H9 (cell line): Measurements from ENCODE around the gene MED13L. TPM values are rescaled to one million over a fixed set of nuclear protein-coding genes. Genes with fewer than 3 reads are reported as not detected.

Experiments used
- DNase-seq: peaks from one replicate; pipeline ENCODE4 v3.0.0-alpha.2; 2017
- H2AFZ ChIP-seq: one replicate; pipeline ENCODE4 v1.6.1; 2013; ENCODE audit warnings: mild to moderate bottlenecking, low read length, control low read depth, moderate library complexity
- H2AK5ac ChIP-seq: 2 replicates; pipeline ENCODE4 v1.6.1; 2013; ENCODE audit warnings: low read length, control low read depth, mixed read lengths; ENCODE audit not compliant: insufficient read length
- H2BK120ac ChIP-seq: one replicate; pipeline ENCODE4 v1.6.1; 2013; ENCODE audit warnings: low read depth, mild to moderate bottlenecking, low read length, control low read depth, inconsistent platforms; ENCODE audit not compliant: poor library complexity, severe bottlenecking
- H2BK12ac ChIP-seq: 2 replicates; pipeline ENCODE4 v1.6.1; 2013; ENCODE audit warnings: low read length, control low read depth, mixed read lengths, low read depth; ENCODE audit not compliant: insufficient read length
- H2BK15ac ChIP-seq: 2 replicates; pipeline ENCODE4 v1.6.1; 2013; ENCODE audit warnings: low read depth, low read length, control low read depth
- H2BK20ac ChIP-seq: one replicate; pipeline ENCODE4 v1.6.1; 2013; ENCODE audit warnings: low read depth, mild to moderate bottlenecking, low read length, control low read depth, inconsistent platforms; ENCODE audit not compliant: poor library complexity, severe bottlenecking
- H2BK5ac ChIP-seq: 2 replicates; pipeline ENCODE4 v1.6.1; 2013; ENCODE audit warnings: low read length, control low read depth, mixed read lengths; ENCODE audit not compliant: insufficient read length
- H3K14ac ChIP-seq: 2 replicates; pipeline ENCODE4 v1.6.1; 2013; ENCODE audit warnings: low read length, control low read depth; ENCODE audit not compliant: insufficient read depth
- H3K18ac ChIP-seq: 2 replicates; pipeline ENCODE4 v1.6.1; 2013; ENCODE audit warnings: low read depth, mild to moderate bottlenecking, mixed read lengths, low read length, control low read depth; ENCODE audit not compliant: insufficient read length
- H3K23ac ChIP-seq: 2 replicates; pipeline ENCODE4 v1.6.1; 2013; ENCODE audit warnings: low read length, control low read depth, mixed read lengths, low read depth; ENCODE audit not compliant: insufficient read length
- H3K23me2 ChIP-seq: 2 replicates; pipeline ENCODE4 v1.6.1; 2013; ENCODE audit warnings: low read depth, mild to moderate bottlenecking, mixed read lengths, low read length, control low read depth; ENCODE audit not compliant: insufficient read length, poor library complexity, severe bottlenecking
- H3K27ac ChIP-seq: 2 replicates; pipeline ENCODE4 v1.5.1; 2013; ENCODE audit warnings: low read length, control low read depth, mixed read lengths, low read depth; ENCODE audit not compliant: insufficient read length
- H3K27me3 ChIP-seq: 2 replicates; pipeline ENCODE4 v1.6.1; 2013; ENCODE audit warnings: low read length, control low read depth, inconsistent platforms; ENCODE audit not compliant: insufficient read depth
- H3K4ac ChIP-seq: 2 replicates; pipeline ENCODE4 v1.6.1; 2013; ENCODE audit warnings: low read depth, mild to moderate bottlenecking, control low read depth, inconsistent platforms, low read length, moderate library complexity
- H3K4me1 ChIP-seq: 2 replicates; pipeline ENCODE4 v1.6.1; 2013; ENCODE audit warnings: low read length, control low read depth, inconsistent platforms; ENCODE audit not compliant: insufficient read depth
- H3K4me2 ChIP-seq: 2 replicates; pipeline ENCODE4 v1.6.1; 2013; ENCODE audit warnings: low read length, control low read depth, mixed read lengths; ENCODE audit not compliant: insufficient read length, insufficient read depth
- H3K56ac ChIP-seq: 2 replicates; pipeline ENCODE4 v1.6.1; 2013; ENCODE audit warnings: low read depth, mild to moderate bottlenecking, mixed read lengths, low read length, control low read depth; ENCODE audit not compliant: insufficient read length
- H3K79me1 ChIP-seq: 2 replicates; pipeline ENCODE4 v1.6.1; 2013; ENCODE audit warnings: low read depth, mild to moderate bottlenecking, moderate library complexity, low read length, control low read depth, inconsistent platforms; ENCODE audit not compliant: insufficient read depth, poor library complexity, severe bottlenecking
- H3K79me2 ChIP-seq: 2 replicates; pipeline ENCODE4 v1.6.1; 2013; ENCODE audit warnings: low read length, control low read depth, inconsistent platforms; ENCODE audit not compliant: insufficient read depth
- H3K9ac ChIP-seq: 2 replicates; pipeline ENCODE4 v1.6.1; 2013; ENCODE audit warnings: low read length, control low read depth, mixed read lengths; ENCODE audit not compliant: insufficient read length; ENCODE audit errors: extremely low read depth
- H3K9me3 ChIP-seq: one replicate; pipeline ENCODE4 v1.6.1; 2013; ENCODE audit warnings: low read depth, low read length, inconsistent platforms; ENCODE audit not compliant: control insufficient read depth
- H3T11ph ChIP-seq: one replicate; pipeline ENCODE4 v1.6.1; 2013; ENCODE audit warnings: mild to moderate bottlenecking, low read length, control low read depth, inconsistent platforms
- H4K20me1 ChIP-seq: one replicate; pipeline ENCODE4 v1.6.1; 2013; ENCODE audit not compliant: control insufficient read depth, insufficient read length, insufficient read depth
- H4K5ac ChIP-seq: 2 replicates; pipeline ENCODE4 v1.6.1; 2013; ENCODE audit warnings: low read depth, mild to moderate bottlenecking, mixed read lengths, low read length, control low read depth; ENCODE audit not compliant: insufficient read length
- H4K8ac ChIP-seq: replicated peaks from 2 replicates; pipeline ENCODE4 v1.6.1; 2013; ENCODE audit warnings: low read length, control low read depth, mixed read lengths, low read depth; ENCODE audit not compliant: insufficient read length
- H4K91ac ChIP-seq: 2 replicates; pipeline ENCODE4 v1.6.1; 2013; ENCODE audit warnings: low read depth, mild to moderate bottlenecking, moderate library complexity, mixed read lengths, low read length, control low read depth; ENCODE audit not compliant: insufficient read length
- H3K27ac Mint-ChIP-seq, 3 experiments: 2 replicates in 2 of 3; 3 replicates in 1 of 3; pipeline ENCODE4 v1.8.0; 2020 to 2021; ENCODE audit warnings: mixed read lengths in 3 of 3, mild to moderate bottlenecking in 1 of 3, moderate library complexity in 1 of 3
- H3K27me3 Mint-ChIP-seq: 2 replicates; pipeline ENCODE4 v1.8.0; 2021; ENCODE audit warnings: low read depth, mild to moderate bottlenecking, moderate library complexity, mixed read lengths
- H3K36me3 Mint-ChIP-seq, 3 experiments: 2 replicates in 2 of 3; 3 replicates in 1 of 3; pipeline ENCODE4 v1.8.0; 2020 to 2021; ENCODE audit warnings: low read depth in 3 of 3, mixed read lengths in 3 of 3; ENCODE audit not compliant: insufficient read depth in 1 of 3
- H3K4me1 Mint-ChIP-seq, 2 experiments: 2 replicates each; pipeline ENCODE4 v1.8.0; 2020; ENCODE audit warnings: mixed read lengths in 2 of 2
- H3K4me3 Mint-ChIP-seq, 2 experiments: 2 replicates in 1 of 2; 3 replicates in 1 of 2; pipeline ENCODE4 v1.8.0; 2020 to 2021; ENCODE audit warnings: mild to moderate bottlenecking in 2 of 2, mixed read lengths in 2 of 2, moderate library complexity in 1 of 2
- H3K9me3 Mint-ChIP-seq, 2 experiments: 2 replicates in 1 of 2; 3 replicates in 1 of 2; pipeline ENCODE4 v1.8.0; 2020; ENCODE audit warnings: mild to moderate bottlenecking in 2 of 2, mixed read lengths in 2 of 2, moderate library complexity in 1 of 2
- WGBS: extraction: QIAGEN DNeasy Blood & Tissue Kit; methylation state at CpG from one replicate; pipeline ENCODE4 v1.1.7; 2013; ENCODE audit warnings: missing lambda C conversion rate, low lambda C conversion rate, mixed read lengths; ENCODE audit not compliant: insufficient read length; ENCODE audit errors: extremely low coverage; 5-methylcytosine and 5-hydroxymethylcytosine counted together
- total RNA-seq: library from RNA; stranded (reverse); gene quantifications from 2 replicates; pipeline ENCODE4 v1.2.1, GENCODE V29; 2021
- TF ChIP-seq, protein P1 (sequence below): fragments of 200-600 bp; sonication (generic); conservative IDR thresholded peaks from 3 replicates; pipeline ENCODE4 v1.8.0; 2021; ENCODE audit warnings: antibody characterized with exemption, mild to moderate bottlenecking

The MED13L gene
- total RNA-seq, 1 experiment from 2014 or later, result 52.4 TPM

DNA sequence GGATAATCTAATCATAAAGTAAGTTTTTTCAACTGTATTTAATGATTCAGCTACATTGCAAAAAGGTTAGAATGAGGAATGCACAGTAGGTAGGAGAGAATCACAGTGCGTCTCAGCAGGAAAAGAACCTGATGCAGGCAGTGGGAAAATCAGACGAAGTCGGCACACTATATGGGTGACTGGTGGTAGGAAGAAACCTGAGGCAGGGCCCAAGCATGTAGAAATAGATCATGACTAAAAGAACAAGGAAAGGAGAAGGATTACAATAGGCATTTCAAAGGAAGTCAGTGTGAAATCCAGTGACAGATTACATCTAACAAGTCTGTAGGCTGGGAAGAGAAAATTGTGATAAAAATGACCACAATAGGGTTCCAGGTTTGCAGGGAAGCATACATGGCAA lies 267.0 kb downstream of the MED13L start:
- Histone ChIP-seq H3K9ac (no peak overlapping the region), H3K23ac (no peak overlapping the region)

More for the DNA sequence above, 267.0 kb downstream of the MED13L start:
- Histone ChIP-seq H3K56ac (no peak overlapping the region), H3K18ac (no peak overlapping the region), H3K4me2 (no peak overlapping the region), H3K9me3 (no peaks in the 10 kb centered on the region), H3K14ac (no peak overlapping the region), H2AK5ac (no peak overlapping the region), H3K27ac (no peak overlapping the region), H2BK12ac (no peak overlapping the region), H3K79me1 (no peaks in the 10 kb centered on the region), H2BK120ac (no peak overlapping the region), H3K27me3 (no peaks in the 10 kb centered on the region), H4K20me1 (no peaks in the 10 kb centered on the region), H4K8ac (no peak overlapping the region), H2BK15ac (no peak overlapping the region), H4K5ac (no peak overlapping the region), H3K4me1 (no peaks in the 10 kb centered on the region), H2AFZ (no peak overlapping the region), H3K4ac (no peak overlapping the region), H4K91ac (no peak overlapping the region), H3T11ph (no peak overlapping the region), H3K79me2 (no peaks in the 10 kb centered on the region), H2BK5ac (no peak overlapping the region), H2BK20ac (no peak overlapping the region), H3K23me2 (no peaks in the 10 kb centered on the region)
- Mint-ChIP-seq H3K4me3 (no peak overlapping the region), H3K36me3 (peaks cover 10 to 41% (median 37%) of the 10 kb centered on the region in 3 experiments; a peak in 6 of 7 replicates), H3K4me1 (peaks cover 8 to 13% of the 10 kb centered on the region in 2 experiments; a peak in 3 of 4 replicates), H3K27ac (0 out of 7 replicates have a peak overlapping the region, but pooled peaks of 1 of the 3 experiments have one; percentile 23), H3K27me3 (no peaks in the 10 kb centered on the region), H3K9me3 (no peaks in the 10 kb centered on the region)
- WGBS, result no CpG with 5 or more reads among the region's 3 CpGs
- no peak for DNase-seq
- TF ChIP-seq, protein P1, sequence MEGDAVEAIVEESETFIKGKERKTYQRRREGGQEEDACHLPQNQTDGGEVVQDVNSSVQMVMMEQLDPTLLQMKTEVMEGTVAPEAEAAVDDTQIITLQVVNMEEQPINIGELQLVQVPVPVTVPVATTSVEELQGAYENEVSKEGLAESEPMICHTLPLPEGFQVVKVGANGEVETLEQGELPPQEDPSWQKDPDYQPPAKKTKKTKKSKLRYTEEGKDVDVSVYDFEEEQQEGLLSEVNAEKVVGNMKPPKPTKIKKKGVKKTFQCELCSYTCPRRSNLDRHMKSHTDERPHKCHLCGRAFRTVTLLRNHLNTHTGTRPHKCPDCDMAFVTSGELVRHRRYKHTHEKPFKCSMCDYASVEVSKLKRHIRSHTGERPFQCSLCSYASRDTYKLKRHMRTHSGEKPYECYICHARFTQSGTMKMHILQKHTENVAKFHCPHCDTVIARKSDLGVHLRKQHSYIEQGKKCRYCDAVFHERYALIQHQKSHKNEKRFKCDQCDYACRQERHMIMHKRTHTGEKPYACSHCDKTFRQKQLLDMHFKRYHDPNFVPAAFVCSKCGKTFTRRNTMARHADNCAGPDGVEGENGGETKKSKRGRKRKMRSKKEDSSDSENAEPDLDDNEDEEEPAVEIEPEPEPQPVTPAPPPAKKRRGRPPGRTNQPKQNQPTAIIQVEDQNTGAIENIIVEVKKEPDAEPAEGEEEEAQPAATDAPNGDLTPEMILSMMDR, result no peak
